ENCODE measurements around the gene GABRB1.

The GABRB1 gene

DNA sequence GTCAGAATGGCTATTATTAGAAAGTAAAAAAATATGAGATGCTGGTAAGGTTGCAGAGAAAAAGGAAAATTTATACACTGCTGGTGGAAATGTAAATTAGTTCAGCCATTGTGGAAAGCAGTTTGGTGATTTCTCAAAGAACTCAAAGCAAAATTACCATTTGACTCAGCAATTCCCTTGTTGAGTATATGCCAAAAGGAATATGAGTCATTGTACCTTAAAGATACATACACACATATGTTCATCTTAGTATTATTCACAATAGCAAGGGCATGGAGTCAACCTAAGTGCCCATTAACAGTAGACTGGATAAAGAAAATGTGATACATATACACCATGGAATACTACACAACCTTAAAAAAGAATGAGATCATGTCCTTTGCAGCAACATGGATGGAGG lies 284.0 kb downstream of the GABRB1 start:
- Histone ChIP-seq H3K36me3 (replicated peaks; ENCODE audit: low read depth, low read length) (no peaks in the 10 kb centered on the region), H3K27ac (ENCODE audit: low read length) (no peak overlapping the region), H3K27me3 (ENCODE audit: low read depth, low read length) (no peaks in the 10 kb centered on the region), H3K4me1 (ENCODE audit: low read length) (peaks cover 11% of the 10 kb centered on the region), H2AFZ (ENCODE audit: low read depth, low read length) (no peak overlapping the region), H3K9ac (ENCODE audit: low read length) (no peak overlapping the region), H3K9me3 (ENCODE audit: insufficient read depth, low read length) (no peaks in the 10 kb centered on the region), H3K4me2 (ENCODE audit: low read length) (no peak overlapping the region), H4K20me1 (ENCODE audit: insufficient read depth, low read length) (no peaks in the 10 kb centered on the region), H3K79me2 (ENCODE audit: low read length) (no peaks in the 10 kb centered on the region), H3K4me3 (ENCODE audit: low read length) (no peak overlapping the region)
- TF ChIP-seq EZH2phosphoT487 (IDR thresholded peaks at IDR 0.05; ENCODE audit: low read depth) = no peak
- TF ChIP-seq, protein P1, sequence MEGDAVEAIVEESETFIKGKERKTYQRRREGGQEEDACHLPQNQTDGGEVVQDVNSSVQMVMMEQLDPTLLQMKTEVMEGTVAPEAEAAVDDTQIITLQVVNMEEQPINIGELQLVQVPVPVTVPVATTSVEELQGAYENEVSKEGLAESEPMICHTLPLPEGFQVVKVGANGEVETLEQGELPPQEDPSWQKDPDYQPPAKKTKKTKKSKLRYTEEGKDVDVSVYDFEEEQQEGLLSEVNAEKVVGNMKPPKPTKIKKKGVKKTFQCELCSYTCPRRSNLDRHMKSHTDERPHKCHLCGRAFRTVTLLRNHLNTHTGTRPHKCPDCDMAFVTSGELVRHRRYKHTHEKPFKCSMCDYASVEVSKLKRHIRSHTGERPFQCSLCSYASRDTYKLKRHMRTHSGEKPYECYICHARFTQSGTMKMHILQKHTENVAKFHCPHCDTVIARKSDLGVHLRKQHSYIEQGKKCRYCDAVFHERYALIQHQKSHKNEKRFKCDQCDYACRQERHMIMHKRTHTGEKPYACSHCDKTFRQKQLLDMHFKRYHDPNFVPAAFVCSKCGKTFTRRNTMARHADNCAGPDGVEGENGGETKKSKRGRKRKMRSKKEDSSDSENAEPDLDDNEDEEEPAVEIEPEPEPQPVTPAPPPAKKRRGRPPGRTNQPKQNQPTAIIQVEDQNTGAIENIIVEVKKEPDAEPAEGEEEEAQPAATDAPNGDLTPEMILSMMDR (IDR thresholded peaks at IDR 0.05; ENCODE audit: low read depth, low read length) = no peak

DNA sequence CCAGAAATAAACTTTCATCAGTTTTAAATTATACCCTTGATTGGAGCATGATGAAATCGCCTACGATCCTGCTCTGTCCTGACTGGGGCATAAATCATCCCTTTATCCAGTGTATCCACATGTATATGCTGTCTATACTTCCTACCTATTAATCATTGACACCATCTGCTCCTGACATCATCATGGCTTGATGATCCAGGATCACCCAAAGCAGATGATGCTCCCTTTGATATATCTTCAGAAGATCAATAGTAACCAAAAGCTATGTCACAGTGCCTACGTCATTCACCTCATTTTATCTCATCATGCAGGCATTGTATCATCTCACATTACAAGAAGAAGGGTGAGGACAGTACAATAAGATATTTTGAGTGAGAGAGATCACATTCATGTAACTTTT lies 294.7 kb downstream of the GABRB1 start:
- Histone ChIP-seq H3K9ac (ENCODE audit: low read length) (no peak overlapping the region), H3K36me3 (replicated peaks; ENCODE audit: low read depth, low read length) (no peaks in the 10 kb centered on the region), H3K27ac (ENCODE audit: low read length) (no peak overlapping the region), H3K4me2 (ENCODE audit: low read length) (no peak overlapping the region), H3K79me2 (ENCODE audit: low read length) (no peaks in the 10 kb centered on the region), H3K4me1 (ENCODE audit: low read length) (no peaks in the 10 kb centered on the region), H3K4me3 (ENCODE audit: low read length) (no peak overlapping the region), H4K20me1 (ENCODE audit: insufficient read depth, low read length) (no peaks in the 10 kb centered on the region), H3K27me3 (ENCODE audit: low read depth, low read length) (no peaks in the 10 kb centered on the region), H2AFZ (ENCODE audit: low read depth, low read length) (no peak overlapping the region), H3K9me3 (ENCODE audit: insufficient read depth, low read length) (no peaks in the 10 kb centered on the region)
- no peak for TF ChIP-seq EZH2phosphoT487 (IDR thresholded peaks at IDR 0.05; ENCODE audit: low read depth)
- TF ChIP-seq, protein P1 (IDR thresholded peaks at IDR 0.05; ENCODE audit: low read depth, low read length) = no peak

DNA sequence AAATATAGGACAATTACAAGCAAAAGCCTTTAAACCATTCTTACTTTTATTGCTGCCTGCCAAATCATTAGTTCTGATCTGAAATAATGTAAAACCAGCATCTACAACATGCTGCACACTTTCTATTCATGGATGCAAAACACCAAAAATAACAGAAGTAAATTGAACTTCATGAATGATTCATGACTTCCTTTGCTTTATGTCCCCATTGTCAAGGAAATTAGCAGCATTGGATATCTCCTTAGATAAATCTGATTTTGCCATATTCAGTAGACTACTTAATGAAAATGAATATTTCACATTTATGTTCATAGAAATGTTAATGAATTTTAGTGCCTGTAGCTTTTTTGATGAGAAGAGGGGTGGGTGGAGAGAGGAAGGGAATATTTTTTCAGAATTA lies 299.5 kb downstream of the GABRB1 start:
- Histone ChIP-seq H2AFZ (ENCODE audit: low read depth, low read length) (no peak overlapping the region), H3K27me3 (ENCODE audit: low read depth, low read length) (no peaks in the 10 kb centered on the region), H3K4me1 (ENCODE audit: low read length) (no peaks in the 10 kb centered on the region), H3K9me3 (ENCODE audit: insufficient read depth, low read length) (no peaks in the 10 kb centered on the region), H3K4me3 (ENCODE audit: low read length) (no peak overlapping the region), H3K79me2 (ENCODE audit: low read length) (no peaks in the 10 kb centered on the region), H3K36me3 (replicated peaks; ENCODE audit: low read depth, low read length) (no peaks in the 10 kb centered on the region), H4K20me1 (ENCODE audit: insufficient read depth, low read length) (no peaks in the 10 kb centered on the region), H3K9ac (ENCODE audit: low read length) (no peak overlapping the region), H3K27ac (ENCODE audit: low read length) (no peak overlapping the region), H3K4me2 (ENCODE audit: low read length) (no peak overlapping the region)
- TF ChIP-seq, protein P1 (IDR thresholded peaks at IDR 0.05; ENCODE audit: low read depth, low read length) = no peak
- TF ChIP-seq EZH2phosphoT487 (IDR thresholded peaks at IDR 0.05; ENCODE audit: low read depth) = no peak

DNA sequence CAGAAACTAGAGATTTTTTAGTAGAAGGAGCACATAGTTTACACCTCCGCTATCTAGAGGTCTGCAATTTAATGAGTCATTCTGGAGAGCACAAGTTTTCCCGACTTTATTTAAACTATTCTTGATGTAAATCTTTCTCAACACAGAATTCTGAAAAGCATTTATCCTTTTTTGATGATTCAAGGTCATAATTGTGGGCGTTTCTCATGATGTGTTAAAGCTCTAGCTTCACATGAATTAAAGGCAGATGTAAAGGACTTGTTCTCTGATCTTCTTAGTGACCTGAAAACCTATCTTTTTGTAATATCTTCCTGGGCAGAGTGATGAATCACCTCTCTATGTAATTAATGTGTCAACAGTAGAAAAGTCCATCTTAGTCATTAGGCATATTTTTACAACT lies 303.3 kb downstream of the GABRB1 start:
- Histone ChIP-seq H3K27ac (ENCODE audit: low read length) (no peak overlapping the region), H4K20me1 (ENCODE audit: insufficient read depth, low read length) (no peaks in the 10 kb centered on the region), H3K79me2 (ENCODE audit: low read length) (no peaks in the 10 kb centered on the region), H3K9me3 (ENCODE audit: insufficient read depth, low read length) (no peaks in the 10 kb centered on the region), H3K36me3 (replicated peaks; ENCODE audit: low read depth, low read length) (no peaks in the 10 kb centered on the region), H3K4me1 (ENCODE audit: low read length) (no peaks in the 10 kb centered on the region), H3K4me3 (ENCODE audit: low read length) (no peak overlapping the region), H3K27me3 (ENCODE audit: low read depth, low read length) (no peaks in the 10 kb centered on the region), H3K9ac (ENCODE audit: low read length) (no peak overlapping the region), H3K4me2 (ENCODE audit: low read length) (no peak overlapping the region), H2AFZ (ENCODE audit: low read depth, low read length) (no peak overlapping the region)
- TF ChIP-seq, protein P1 (IDR thresholded peaks at IDR 0.05; ENCODE audit: low read depth, low read length) = no peak
- no peak for TF ChIP-seq EZH2phosphoT487 (IDR thresholded peaks at IDR 0.05; ENCODE audit: low read depth)
